Left lung (tissue), 10 donors: ENCODE measurements around the gene UVRAG. TPM values are rescaled to one million over a fixed set of nuclear protein-coding genes. Genes with fewer than 3 reads are reported as not detected.

Experiments
- ATAC-seq: fragments of 200-7000 bp; cut with Tn5 transposase; one replicate; pipeline ENCODE4 v1.9.1; 2020; ENCODE audit warnings: moderate library complexity
- DNase-seq, 4 donors: peaks; one replicate each; pipeline ENCODE4 v3.0.0-alpha.2; 2013 to 2020
- H3K27ac ChIP-seq, 2 donors: fragments of 200-600 bp; sonication (generic) in 1 of 2; one replicate each; pipeline versions ENCODE4 v1.5.0 to v1.8.0; 2020 to 2021
- H3K27me3 ChIP-seq, 2 donors: fragments of 200-600 bp; sonication (generic) in 1 of 2; one replicate each; pipeline versions ENCODE4 v1.5.0 to v1.8.0; 2020 to 2021
- H3K36me3 ChIP-seq, 2 donors: fragments of 200-600 bp; sonication (generic) in 1 of 2; one replicate each; pipeline versions ENCODE4 v1.5.0 to v1.8.0; 2020 to 2021
- H3K4me1 ChIP-seq, 2 donors: fragments of 200-600 bp; one replicate each; pipeline ENCODE4 v1.8.0; 2021
- H3K4me3 ChIP-seq, 2 donors: fragments of 200-600 bp; sonication (generic) in 1 of 2; one replicate each; pipeline versions ENCODE4 v1.5.0 to v1.8.0; 2020 to 2021; ENCODE audit warnings: mild to moderate bottlenecking in 1 of 2
- H3K9me3 ChIP-seq, 2 donors: fragments of 200-600 bp; sonication (generic) in 1 of 2; one replicate each; pipeline versions ENCODE4 v1.5.0 to v1.8.0; 2020 to 2021
- CTCF ChIP-seq, 2 donors: fragments of 200-600 bp; sonication (generic) in 1 of 2; IDR thresholded peaks; one replicate each; pipeline versions ENCODE4 v1.5.0 to v1.8.0; 2021; ENCODE audit warnings: antibody characterized with exemption in 2 of 2
- intact Hi-C, 2 donors: fragments of 100-400 bp; cut with DNase I; formaldehyde crosslinking; loops; one replicate each; pipeline versions ENCODE4 v1.11.2 to v1.14.2; 2022
- polyA plus RNA-seq, 6 donors: library from polyadenylated mRNA; unstranded; fragments of 120-200 nt; gene quantifications; one replicate each; pipeline ENCODE4 v1.2.1, GENCODE V29; 2013; ENCODE audit not compliant: insufficient read length in 6 of 6
- total RNA-seq, 2 donors: library from RNA; stranded (reverse); fragmentation: NEBNext Ultra II Directional; extraction: Animal tissue kit (Norgen Biotek cat#: 25700); gene quantifications; one replicate each; pipeline ENCODE4 v1.2.1, GENCODE V29; 2021
- donor health status: DM: no; HTN: yes; CAD: no.
- donor health status: DM: no; HTN: no; CAD: no.

The UVRAG gene
- total and polyA plus RNA-seq, 8 donors = 19.3 to 36.0 (median 22.3) TPM

DNA sequence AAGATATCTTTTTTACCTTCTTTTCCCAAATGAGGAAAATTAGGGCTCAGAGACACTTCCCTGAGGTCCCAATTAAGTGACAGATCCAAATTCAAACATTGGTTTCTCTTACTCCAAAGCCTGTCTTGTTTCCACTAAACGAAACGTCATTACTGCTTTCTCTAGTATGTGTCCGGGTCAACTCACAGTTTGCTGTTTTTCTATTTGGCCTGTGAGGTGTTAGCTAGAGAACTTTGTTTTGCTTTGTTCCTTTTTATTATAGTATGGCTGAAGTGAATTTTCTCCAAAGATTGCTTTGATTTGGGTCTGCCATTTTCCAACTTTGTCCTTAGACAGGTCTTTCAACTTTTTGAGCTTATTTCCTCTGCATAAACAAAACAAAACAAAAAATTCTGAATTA, 179.6 kb downstream of the UVRAG start:
- no peak for TF ChIP-seq CTCF (IDR thresholded peaks at IDR 0.05)
- intact Hi-C loops = no loop called here
- Histone ChIP-seq H3K27me3 (no peaks in the 10 kb centered on the region), H3K27ac (no peak overlapping the region), H3K9me3 (no peaks in the 10 kb centered on the region), H3K4me3 (no peak overlapping the region), H3K36me3 (no peaks in the 10 kb centered on the region), H3K4me1 (no peaks in the 10 kb centered on the region)
- ATAC-seq = no peak
- peak in 2 of 4 donors; percentile 9 to 26 for DNase-seq

DNA sequence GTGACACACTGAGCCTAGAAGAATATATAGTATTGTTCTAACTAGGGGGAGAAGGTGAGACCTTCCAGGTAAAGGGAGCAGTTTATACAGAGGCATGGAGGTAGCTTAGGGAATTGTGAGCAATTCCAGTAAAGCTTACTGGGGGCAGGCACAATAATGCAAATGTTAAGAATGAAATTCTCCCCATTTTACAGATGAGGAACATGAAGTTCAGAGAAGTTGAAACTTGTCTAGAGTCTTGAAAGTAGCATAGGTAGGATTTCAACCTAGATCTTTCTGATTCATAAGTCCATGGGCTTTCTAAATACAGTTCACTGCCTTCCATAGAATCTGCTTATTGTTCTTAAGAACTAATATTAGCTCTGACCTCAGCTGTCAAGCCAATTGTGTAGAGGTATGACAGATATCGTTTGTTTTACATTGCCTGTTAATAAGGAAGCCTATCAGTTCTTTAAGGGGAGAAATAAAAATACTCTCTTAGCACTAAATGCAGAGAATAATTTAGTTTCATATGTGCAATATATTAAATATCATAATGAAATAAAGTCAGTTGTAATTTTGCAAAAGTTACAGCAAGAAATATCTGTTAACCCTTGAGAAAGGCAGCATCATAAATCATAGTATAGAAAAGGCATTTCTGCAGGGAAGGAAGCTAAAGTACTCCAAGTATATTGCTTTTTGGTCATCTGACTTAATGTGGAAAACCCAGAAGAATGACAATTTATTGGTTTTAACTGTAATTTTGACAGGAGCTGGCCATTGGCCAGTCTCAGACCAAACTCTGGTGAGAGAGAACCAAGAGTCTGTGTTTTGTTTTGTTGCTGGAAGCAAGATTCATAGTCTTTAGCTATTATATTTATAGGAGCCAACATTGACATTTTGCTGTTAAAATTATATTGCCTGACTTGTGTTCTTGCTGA, 181.8 kb downstream of the UVRAG start:
- Histone ChIP-seq H3K36me3 (no peaks in the 10 kb centered on the region), H3K4me1 (no peaks in the 10 kb centered on the region), H3K4me3 (no peak overlapping the region), H3K9me3 (no peaks in the 10 kb centered on the region), H3K27me3 (no peaks in the 10 kb centered on the region), H3K27ac (no peak overlapping the region)
- intact Hi-C loops = no loop called here
- ATAC-seq (no peak), DNase-seq (peak in 1 of 4 donors; percentile 11)
- TF ChIP-seq CTCF (IDR thresholded peaks at IDR 0.05) = no peak

DNA sequence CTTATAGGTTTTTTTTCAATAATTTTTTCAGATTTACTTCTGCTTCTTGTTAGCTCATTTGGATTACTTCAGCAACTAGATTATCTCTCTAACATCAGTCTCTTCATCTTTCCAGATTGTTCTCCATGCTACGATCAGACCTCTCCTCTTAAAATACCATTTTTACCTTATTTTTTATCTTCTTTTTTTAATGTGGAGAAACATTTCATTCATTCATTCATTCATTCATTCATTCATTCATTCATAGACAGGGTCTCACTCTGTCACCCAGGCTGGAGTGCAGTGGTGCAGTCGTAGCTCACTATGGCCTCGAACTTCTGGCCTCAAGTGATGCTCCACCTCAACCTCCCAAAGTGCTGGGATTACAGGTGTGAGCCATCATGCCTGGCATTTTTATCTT, 189.4 kb downstream of the UVRAG start:
- Histone ChIP-seq H3K36me3 (peaks cover 0 to 42% of the 10 kb centered on the region in 2 donors), H3K9me3 (no peaks in the 10 kb centered on the region), H3K4me1 (no peaks in the 10 kb centered on the region), H3K27ac (no peak overlapping the region), H3K4me3 (no peak overlapping the region), H3K27me3 (no peaks in the 10 kb centered on the region)
- no peak for TF ChIP-seq CTCF (IDR thresholded peaks at IDR 0.05)
- intact Hi-C loops = no loop called here
- ATAC-seq (no peak), DNase-seq (no peak)

DNA sequence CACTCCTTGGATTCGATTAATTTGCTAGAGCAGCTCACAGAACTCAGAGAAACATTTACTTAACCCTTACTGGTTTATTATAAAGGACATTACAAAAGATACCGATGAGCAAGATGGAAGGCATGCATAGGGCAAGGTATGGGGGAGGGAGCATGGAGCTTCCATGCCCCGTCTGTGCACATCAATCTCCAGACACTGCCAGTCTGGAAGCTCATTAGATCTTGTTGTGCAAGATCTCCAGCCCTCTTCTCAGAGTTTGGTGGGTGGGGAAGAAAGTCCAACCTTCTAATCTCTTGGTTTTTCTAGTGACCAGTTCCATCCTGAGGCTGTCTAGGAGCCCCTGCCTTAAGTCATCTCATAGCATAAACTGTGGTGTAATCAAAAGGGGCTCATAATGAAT, 190.7 kb downstream of the UVRAG start:
- no peaks in the 10 kb centered on the region for H3K9me3 ChIP-seq
- no peak overlapping the region for H3K4me3 ChIP-seq
- H3K4me1 ChIP-seq = no peaks in the 10 kb centered on the region
- H3K27ac ChIP-seq = no peak overlapping the region
- DNase-seq = no peak
- peaks cover 0 to 42% of the 10 kb centered on the region in 2 donors for H3K36me3 ChIP-seq
- no peak for ATAC-seq
- no peaks in the 10 kb centered on the region for H3K27me3 ChIP-seq
- TF ChIP-seq CTCF (IDR thresholded peaks at IDR 0.05) = no peak
- intact Hi-C loops = no loop called here

- intact Hi-C loops = no loop called here
- no peaks in the 10 kb centered on the region for H3K9me3 ChIP-seq
- DNase-seq (no peak), ATAC-seq (no peak)
- H3K27me3 ChIP-seq = no peaks in the 10 kb centered on the region
- H3K4me1 ChIP-seq = no peaks in the 10 kb centered on the region
- peaks cover 0 to 42% of the 10 kb centered on the region in 2 donors for H3K36me3 ChIP-seq
- no peak overlapping the region for H3K4me3 ChIP-seq
- no peak overlapping the region for H3K27ac ChIP-seq
- no peak for TF ChIP-seq CTCF (IDR thresholded peaks at IDR 0.05)
These were observed 192.2 kb downstream of the UVRAG start for GRCh38 chr11:76007166-76007565.
